ENCODE results near the gene RPS15.
"Not testable (repeated sequence)": the region's sequence is repeated elsewhere in the genome, so short reads cannot be mapped to it uniquely, and the experiment has no call there.

The RPS15 gene

GRCh38 chr19:1470305-1471009 is 32.3 kb downstream of the RPS15 start:
- DNase-seq (ENCODE audit: low spot score) = peak; percentile 35

- DNase-seq (ENCODE audit: low spot score) = no peak
These were observed 32.9 kb downstream of the RPS15 start for GRCh38 chr19:1471010-1471514.

- DNase-seq (ENCODE audit: low spot score) = peak; percentile 48
These were observed 33.4 kb downstream of the RPS15 start for GRCh38 chr19:1471515-1472160.

GRCh38 chr19:1472231-1473084 is 34.3 kb downstream of the RPS15 start:
- DNase-seq (ENCODE audit: low spot score) = peak; percentile 33

- peak; percentile 37 for DNase-seq (ENCODE audit: low spot score)
These were observed 35.1 kb downstream of the RPS15 start for GRCh38 chr19:1473085-1473851.

- DNase-seq (ENCODE audit: low spot score) = peak; percentile 80
These were observed 36.0 kb downstream of the RPS15 start for GRCh38 chr19:1474011-1474764.

- no peak for DNase-seq (ENCODE audit: low spot score)
These were observed 36.7 kb downstream of the RPS15 start for GRCh38 chr19:1474765-1475351.

- no peak for DNase-seq (ENCODE audit: low spot score)
These were observed 37.7 kb downstream of the RPS15 start for GRCh38 chr19:1475751-1476437.

- not testable (repeated sequence) for DNase-seq (ENCODE audit: low spot score)
These were observed 38.9 kb downstream of the RPS15 start for GRCh38 chr19:1477056-1477455.

GRCh38 chr19:1478934-1479707 is 40.9 kb downstream of the RPS15 start, which contains the start of gene C19orf25:
TSS of gene C19orf25 (minus strand) at chr19:1479215. CDS start at chr19:1478903, 312 bp downstream.
- DNase-seq (ENCODE audit: low spot score) = peak; percentile 90

- no peak for DNase-seq (ENCODE audit: low spot score)
These were observed 43.2 kb downstream of the RPS15 start for GRCh38 chr19:1481224-1481892.

- no peak for DNase-seq (ENCODE audit: low spot score)
These were observed 43.7 kb downstream of the RPS15 start for GRCh38 chr19:1481893-1482360.

GRCh38 chr19:1482361-1483130 is 44.4 kb downstream of the RPS15 start:
- DNase-seq (ENCODE audit: low spot score) = no peak

- DNase-seq (ENCODE audit: low spot score) = no peak
These were observed 45.2 kb downstream of the RPS15 start for GRCh38 chr19:1483131-1483978.

- no peak for DNase-seq (ENCODE audit: low spot score)
These were observed 45.8 kb downstream of the RPS15 start for GRCh38 chr19:1483979-1484428.

All from globus pallidus (tissue), 1 donor.